Sigmoid colon (tissue), 7 donors: Measurements from ENCODE around the gene GJE1. TPM values are rescaled to one million over a fixed set of nuclear protein-coding genes. Genes with fewer than 3 reads are reported as not detected.

ENCODE experiments used
- DNase-seq: peaks from one replicate; pipeline ENCODE4 v3.0.0-alpha.2; 2019
- H3K27ac ChIP-seq, 4 donors: fragments of 200-600 bp; sonication (generic); one replicate each; pipeline ENCODE4 v1.5.1; 2016 to 2019; ENCODE audit warnings: mild to moderate bottlenecking in 1 of 4
- H3K27me3 ChIP-seq, 3 donors: fragments of 200-600 bp; sonication (generic); one replicate each; pipeline ENCODE4 v1.5.1; 2019; ENCODE audit warnings: mild to moderate bottlenecking in 1 of 3
- H3K36me3 ChIP-seq, 4 donors: fragments of 200-600 bp; sonication (generic); one replicate each; pipeline ENCODE4 v1.5.1; 2016 to 2019
- H3K4me1 ChIP-seq, 4 donors: fragments of 200-600 bp; sonication (generic); one replicate each; pipeline ENCODE4 v1.5.1; 2017 to 2019
- H3K4me3 ChIP-seq, 4 donors: fragments of 200-600 bp; sonication (generic); one replicate each; pipeline ENCODE4 v1.5.1; 2017 to 2019; ENCODE audit warnings: mild to moderate bottlenecking in 2 of 4, moderate library complexity in 1 of 4
- H3K9me3 ChIP-seq, 4 donors: fragments of 200-600 bp in 3 of 4; sonication (generic) in 3 of 4; one replicate each; pipeline versions ENCODE4 v1.5.1 to v1.6.1; 2013 to 2019
- CTCF ChIP-seq, 4 experiments: fragments of 450-650 bp in 3 of 4; fragments of 200-600 bp in 1 of 4; IDR thresholded peaks; one replicate each; pipeline ENCODE4 v1.5.1; 2016 to 2019; ENCODE audit warnings: antibody characterized with exemption in 4 of 4, mild to moderate bottlenecking in 3 of 4, moderate library complexity in 2 of 4
- EP300 ChIP-seq, 4 donors: sonication (generic); formaldehyde crosslinking; IDR thresholded peaks; one replicate each; pipeline ENCODE4 v1.6.1; 2017; ENCODE audit warnings: antibody characterized with exemption in 4 of 4
- POLR2A ChIP-seq, 2 donors: fragments of 450-650 bp; IDR thresholded peaks; one replicate each; pipeline ENCODE4 v1.6.1; 2016; ENCODE audit warnings: antibody characterized with exemption in 2 of 2, mild to moderate bottlenecking in 2 of 2, moderate library complexity in 2 of 2
- POLR2AphosphoS5 ChIP-seq, 4 donors: sonication (generic); formaldehyde crosslinking; IDR thresholded peaks; one replicate each; pipeline ENCODE4 v1.6.1; 2017; ENCODE audit warnings: antibody characterized with exemption in 4 of 4
- WGBS, 2 donors: extraction: QIAGEN DNeasy Blood & Tissue Kit; methylation state at CpG; one replicate each; pipeline ENCODE4 v1.1.7; 2013; 5-methylcytosine and 5-hydroxymethylcytosine counted together
- intact Hi-C: fragments of 100-400 bp; cut with DNase I; formaldehyde crosslinking; loops from one replicate; pipeline ENCODE4 v1.15.1; 2023
- polyA plus RNA-seq, 3 donors: library from polyadenylated mRNA; stranded (reverse); fragments of 200-250 nt; gene quantifications; one replicate each; pipeline ENCODE4 v1.2.3, GENCODE V29; 2013
- total RNA-seq, 4 donors: library from RNA; depleted of rRNA; stranded (reverse); fragments of >200 nt; gene quantifications; one replicate each; pipeline ENCODE4 v1.1.0, GENCODE V29; 2016
- donor health status: healthy with polysubstance abuse.
- donor health status: Bipolar disorder and iron deficiency.
- donor health status: healthy.

GJE1 gene
- total and polyA plus RNA-seq, 7 donors, result not detected

- TF ChIP-seq EP300 (IDR thresholded peaks at IDR 0.05) (no peak), POLR2A (IDR thresholded peaks at IDR 0.05) (no peak), CTCF (IDR thresholded peaks at IDR 0.05) (no peak)
- no peak for DNase-seq
These were observed 50.6 kb downstream of the GJE1 start for GRCh38 chr6:142183351-142183750.

GRCh38 chr6:142184307-142184706 lies 51.6 kb downstream of the GJE1 start:
- intact Hi-C loops, result no loop called here
- Histone ChIP-seq H3K27ac (no peak overlapping the region), H3K4me1 (peaks cover 0 to 11% (median 0%) of the 10 kb centered on the region in 4 donors), H3K36me3 (peaks cover 0 to 3% (median 0%) of the 10 kb centered on the region in 4 donors), H3K4me3 (no peak overlapping the region), H3K9me3 (no peaks in the 10 kb centered on the region), H3K27me3 (no peaks in the 10 kb centered on the region)
- TF ChIP-seq EP300 (IDR thresholded peaks at IDR 0.05) (no peak), CTCF (IDR thresholded peaks at IDR 0.05) (no peak), POLR2A (IDR thresholded peaks at IDR 0.05) (no peak), POLR2AphosphoS5 (IDR thresholded peaks at IDR 0.05) (no peak)
- no peak for DNase-seq
- 93 to 94% methylated on average over 2 of the region's 2 CpGs for WGBS, 2 donors

More at GRCh38 chr6:142183351-142183750, 50.6 kb downstream of the GJE1 start:
- Histone ChIP-seq H3K27me3 (no peaks in the 10 kb centered on the region), H3K4me3 (no peak overlapping the region), H3K36me3 (peaks cover 0 to under 1% (median 0%) of the 10 kb centered on the region in 4 donors), H3K27ac (no peak overlapping the region), H3K4me1 (peaks cover 0 to 11% (median 0%) of the 10 kb centered on the region in 4 donors), H3K9me3 (peaks cover 0 to 1% (median 0%) of the 10 kb centered on the region in 4 donors)
- intact Hi-C loops, result no loop called here
- 86 to 100% methylated on average over 1 of the region's 1 CpG for WGBS, 2 donors

Other genes starting within 250 kb of the GJE1 start
- gene NMBR, start 14.2 kb downstream of the GJE1 start, total RNA-seq, result not detected
- gene NMBR, start 14.2 kb downstream of the GJE1 start, polyA plus RNA-seq, result not detected
- gene VTA1, start 14.3 kb downstream of the GJE1 start, total RNA-seq, result 10 to 100 TPM; 33.3 to 46.2 (median 36.6) TPM
- 10 to 100 TPM; 37.0 to 62.0 (median 49.9) TPM for gene VTA1, start 14.3 kb downstream of the GJE1 start, polyA plus RNA-seq
- gene ADGRG6, start 169.1 kb downstream of the GJE1 start, total RNA-seq, result 10 to 100 TPM; 12.6 to 17.6 (median 15.4) TPM
- gene ADGRG6, start 169.1 kb downstream of the GJE1 start, polyA plus RNA-seq, result 1 to 10 TPM in 2 of 3 donors, under 1 TPM in 1; 0.60 to 5.5 (median 1.2) TPM